Purkinje cell (primary cell): Measurements from ENCODE around the gene SPC24. TPM values are rescaled to one million over a fixed set of nuclear protein-coding genes. Genes with fewer than 3 reads are reported as not detected.

Source experiments
- polyA plus RNA-seq: library from polyadenylated mRNA; unstranded; fragments of >200 nt; fragmentation: Nextera tagmentation; gene quantifications from 2 replicates; pipeline ENCODE4 v1.2.1, GENCODE V29; 2014

Gene SPC24
- polyA plus RNA-seq, result 1.0 TPM in 1 of 2 replicates, not detected in the other

GRCh38 chr19:11155373-11156120 is at the start of gene SPC24:
SPC24 (minus strand) TSS chr19:11155782; CDS start chr19:11155776, 6 bp downstream.

GRCh38 chr19:11197291-11198174 is 42.0 kb upstream of the SPC24 start, which contains the start of gene KANK2:
KANK2 (minus strand) TSS chr19:11197545; CDS start chr19:11194511, 3,034 bp downstream.

Other genes with a start within 250 kb of the SPC24 start
- 3.1 and 6.1 TPM in 2 replicates for gene YIPF2, start 227.1 kb downstream of the SPC24 start, polyA plus RNA-seq
- 4.7 and 6.4 TPM in 2 replicates for gene TIMM29, start 227.0 kb downstream of the SPC24 start, polyA plus RNA-seq
- 43.2 and 62.3 TPM in 2 replicates for gene SMARCA4, start 194.8 kb downstream of the SPC24 start, polyA plus RNA-seq
- gene LDLR, start 66.3 kb downstream of the SPC24 start, polyA plus RNA-seq, result 0.13 and 4.0 TPM in 2 replicates
- 0.57 and 0.60 TPM in 2 replicates for gene KANK2, start 41.8 kb upstream of the SPC24 start, polyA plus RNA-seq
- gene ANGPTL8, start 83.8 kb upstream of the SPC24 start, polyA plus RNA-seq, result not detected in 2 replicates
- 0.66 TPM in 1 of 2 replicates, not detected in the other for gene DOCK6, start 106.7 kb upstream of the SPC24 start, polyA plus RNA-seq
- not detected in 2 replicates for gene TSPAN16, start 140.4 kb upstream of the SPC24 start, polyA plus RNA-seq
- 0.90 and 1.9 TPM in 2 replicates for gene RAB3D, start 183.9 kb upstream of the SPC24 start, polyA plus RNA-seq
- 56.6 and 111 TPM in 2 replicates for gene TMEM205, start 190.5 kb upstream of the SPC24 start, polyA plus RNA-seq
- 0.47 and 2.0 TPM in 2 replicates for gene CCDC159, start 190.7 kb upstream of the SPC24 start, polyA plus RNA-seq
- gene PLPPR2, start 199.7 kb upstream of the SPC24 start, polyA plus RNA-seq, result 8.4 and 12.7 TPM in 2 replicates
- gene SWSAP1, start 218.9 kb upstream of the SPC24 start, polyA plus RNA-seq, result 1.2 TPM in 1 of 2 replicates, not detected in the other
- 4.7 and 5.7 TPM in 2 replicates for gene EPOR, start 228.5 kb upstream of the SPC24 start, polyA plus RNA-seq